A172 (cell line): Measurements from ENCODE around the gene OGN. TPM values are rescaled to one million over a fixed set of nuclear protein-coding genes. Genes with fewer than 3 reads are reported as not detected.
"Not testable (repeated sequence)": the region's sequence is repeated elsewhere in the genome, so short reads cannot be mapped to it uniquely, and the experiment has no call there.

Source experiments
- DNase-seq: peaks from one replicate; pipeline ENCODE4 v3.0.0-alpha.2; 2015; ENCODE audit warnings: low spot score
- total RNA-seq: library from RNA; depleted of rRNA; stranded (reverse); fragments of >200 nt; shearing (Covaris generic); gene quantifications from 2 replicates; pipeline ENCODE4 v1.2.3, GENCODE V29; 2014; rRNA removed

The OGN gene
- not detected in 2 replicates for total RNA-seq

GRCh38 chr9:92404042-92404836, at the start of gene OGN:
Gene OGN, minus strand, starts transcription at chr9:92404578. Its CDS starts 1,171 bp downstream, at chr9:92403407.
- DNase-seq, result no peak

DNA sequence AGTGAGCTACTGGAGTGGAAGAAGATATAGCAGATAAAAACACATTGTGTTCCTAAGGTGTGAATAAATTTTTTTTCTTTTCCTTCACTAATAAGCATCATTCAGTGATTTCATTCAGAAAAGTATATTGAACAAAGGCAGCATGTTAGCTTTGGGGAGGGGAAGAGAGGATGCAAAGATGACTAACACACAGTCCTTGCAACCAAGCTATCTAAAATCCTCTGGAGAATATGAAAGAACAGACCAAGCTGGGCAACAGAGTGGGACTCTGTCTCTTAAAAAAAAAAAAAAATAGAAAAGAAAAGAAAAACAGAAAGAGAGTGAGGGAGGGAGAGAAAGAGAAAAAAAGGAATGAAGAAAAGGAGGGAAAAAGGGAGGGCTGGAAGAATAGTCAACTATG, 42.2 kb upstream of the OGN start:
- DNase-seq, result no peak

- DNase-seq, result no peak
Observed at GRCh38 chr9:92444841-92445240, 40.5 kb upstream of the OGN start.

DNA sequence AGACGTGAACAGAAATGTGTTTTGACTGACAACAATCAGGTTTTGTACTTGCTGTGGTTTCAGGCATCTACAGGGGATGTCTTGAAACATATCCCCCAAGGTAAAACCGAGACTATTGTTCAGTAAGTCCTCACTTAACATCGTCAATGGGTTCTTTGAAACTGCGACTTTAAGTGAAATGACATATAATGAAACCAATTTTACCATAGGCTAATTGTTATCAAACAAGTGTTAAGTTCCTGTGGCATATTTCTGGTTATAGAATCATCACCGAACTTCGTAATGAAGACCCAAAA, 36.3 kb upstream of the OGN start:
- no peak for DNase-seq

- peak; percentile 59 for DNase-seq
Observed at GRCh38 chr9:92439921-92440750, 35.8 kb upstream of the OGN start.

GRCh38 chr9:92438900-92439526, 34.6 kb upstream of the OGN start:
- DNase-seq, result no peak

DNA sequence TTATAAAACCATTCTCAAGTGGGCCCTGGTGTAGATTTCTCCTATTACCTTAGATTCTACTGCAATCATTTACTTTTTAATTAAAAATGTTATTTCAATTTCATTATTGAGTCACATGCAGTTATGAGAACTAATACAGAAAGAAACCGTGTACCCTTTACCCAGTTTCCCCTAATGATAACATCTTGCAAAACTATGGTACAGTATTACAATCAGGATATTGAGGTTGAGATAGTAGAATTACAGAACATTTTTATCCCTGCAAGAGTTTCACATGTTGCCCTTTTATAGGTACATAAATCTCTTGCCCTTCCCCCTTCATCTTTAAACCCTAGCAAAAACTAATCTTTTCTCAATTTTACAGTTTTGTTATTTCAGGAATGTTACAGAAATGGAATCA, 30.9 kb upstream of the OGN start:
- DNase-seq, result no peak

DNA sequence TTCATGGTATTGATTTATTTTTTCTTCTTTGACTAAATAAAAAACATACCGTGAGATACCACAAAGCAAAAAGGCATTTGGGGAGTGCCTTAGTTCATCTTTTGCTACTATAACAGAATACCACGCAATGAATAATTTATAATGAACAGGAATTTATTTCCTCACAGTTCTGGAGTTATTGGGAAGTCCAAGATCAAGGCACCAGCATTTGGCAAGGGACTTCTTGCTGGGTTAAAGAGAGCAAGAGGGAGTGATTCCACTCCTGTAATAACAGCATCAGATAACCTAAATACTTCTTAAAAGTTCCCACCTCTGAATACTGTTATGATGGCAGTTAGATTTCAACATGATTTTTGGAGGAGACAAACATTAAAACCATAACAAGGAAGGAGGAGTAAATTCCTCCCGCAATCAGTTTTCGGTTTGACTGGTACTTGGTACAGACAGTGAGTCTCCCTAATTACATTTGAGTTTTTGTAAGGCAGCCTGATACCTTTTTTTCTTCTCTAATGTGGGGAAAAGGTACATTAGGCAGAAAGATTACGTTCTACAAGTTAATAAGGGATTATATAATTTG, 28.7 kb upstream of the OGN start:
- DNase-seq, result no peak

DNA sequence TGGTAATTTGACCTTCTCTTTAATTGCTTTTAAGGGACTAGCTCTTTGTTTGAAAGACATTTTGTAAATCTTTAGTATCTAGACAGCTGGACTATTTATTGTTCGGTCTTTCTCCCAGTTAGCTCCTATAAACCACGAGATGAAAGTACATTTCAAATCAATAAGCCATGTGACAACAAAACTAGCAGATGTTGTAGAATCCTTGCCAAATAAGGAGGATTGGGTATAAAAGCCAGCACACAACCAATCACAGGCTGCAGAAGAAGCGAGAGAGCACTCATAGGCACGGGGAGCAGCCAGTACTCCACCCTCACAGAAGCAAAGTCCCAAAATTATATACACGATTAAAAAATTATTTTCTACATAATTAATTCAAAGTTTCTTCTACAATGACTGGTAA, 28.0 kb upstream of the OGN start:
- no peak for DNase-seq

- no peak for DNase-seq
Observed at GRCh38 chr9:92429836-92430235, 25.5 kb upstream of the OGN start.

DNA sequence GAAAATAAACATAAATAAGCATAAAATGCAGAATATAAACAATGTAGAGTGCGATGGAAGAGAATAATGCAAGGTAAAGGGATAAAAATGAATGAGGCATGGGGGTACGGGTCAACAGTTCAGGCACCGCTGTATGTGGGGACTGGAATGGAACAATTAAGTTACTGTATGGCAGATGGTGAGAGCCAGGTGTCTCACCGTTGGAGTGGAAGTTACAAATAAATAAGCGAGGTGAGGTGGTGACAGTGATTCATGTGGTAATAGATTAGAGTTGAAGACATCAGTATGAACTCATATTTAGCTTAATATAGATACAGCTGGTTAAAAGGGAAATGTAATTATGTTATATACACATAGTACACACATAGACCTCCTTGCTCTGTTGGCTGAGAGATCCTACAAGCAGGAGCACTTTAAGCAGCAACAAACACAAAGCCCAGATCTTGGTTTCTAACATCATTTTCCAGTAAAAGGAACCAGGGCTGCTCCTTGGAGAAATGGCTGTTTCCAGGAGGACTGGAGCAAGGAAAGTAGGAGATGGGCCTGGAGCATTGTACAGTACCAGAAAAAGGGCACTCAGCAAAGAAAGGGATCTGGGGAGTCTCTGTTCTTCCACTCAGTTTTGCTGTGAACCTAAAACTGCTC, 22.2 kb upstream of the OGN start:
- DNase-seq, result no peak

DNA sequence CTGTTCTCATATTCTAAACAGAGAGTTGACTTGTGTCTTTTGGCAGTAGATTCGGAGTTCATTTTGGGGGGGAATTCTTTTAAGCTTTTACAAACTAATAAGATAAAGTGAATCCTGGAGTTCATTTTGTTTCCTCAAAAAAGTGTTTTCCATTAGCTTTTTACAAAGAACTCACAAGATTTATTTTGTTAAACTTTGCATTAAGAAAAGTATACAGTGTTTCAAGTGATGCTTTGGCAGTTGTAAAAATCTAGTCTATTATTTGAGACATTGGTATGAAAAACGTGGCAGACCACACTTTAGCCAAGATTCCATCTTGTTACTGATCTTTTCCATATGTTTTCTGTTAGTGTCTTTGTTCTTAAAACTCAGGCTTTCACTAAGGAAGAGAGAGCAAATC, 21.1 kb upstream of the OGN start:
- DNase-seq, result no peak

GRCh38 chr9:92424340-92424739, 20.0 kb upstream of the OGN start, which contains the start of gene OMD:
Gene OMD, minus strand, starts transcription at chr9:92424471. Its CDS starts 6,913 bp downstream, at chr9:92417558.
- DNase-seq, result no peak

- DNase-seq, result no peak
Observed at GRCh38 chr9:92423612-92424011, 19.2 kb upstream of the OGN start.

- DNase-seq, result no peak
Observed at GRCh38 chr9:92422611-92423338, 18.4 kb upstream of the OGN start.

- DNase-seq, result no peak
Observed at GRCh38 chr9:92414566-92414965, 10.2 kb upstream of the OGN start.

- DNase-seq, result not testable (repeated sequence)
Observed at GRCh38 chr9:92411157-92411556, 6.8 kb upstream of the OGN start.

DNA sequence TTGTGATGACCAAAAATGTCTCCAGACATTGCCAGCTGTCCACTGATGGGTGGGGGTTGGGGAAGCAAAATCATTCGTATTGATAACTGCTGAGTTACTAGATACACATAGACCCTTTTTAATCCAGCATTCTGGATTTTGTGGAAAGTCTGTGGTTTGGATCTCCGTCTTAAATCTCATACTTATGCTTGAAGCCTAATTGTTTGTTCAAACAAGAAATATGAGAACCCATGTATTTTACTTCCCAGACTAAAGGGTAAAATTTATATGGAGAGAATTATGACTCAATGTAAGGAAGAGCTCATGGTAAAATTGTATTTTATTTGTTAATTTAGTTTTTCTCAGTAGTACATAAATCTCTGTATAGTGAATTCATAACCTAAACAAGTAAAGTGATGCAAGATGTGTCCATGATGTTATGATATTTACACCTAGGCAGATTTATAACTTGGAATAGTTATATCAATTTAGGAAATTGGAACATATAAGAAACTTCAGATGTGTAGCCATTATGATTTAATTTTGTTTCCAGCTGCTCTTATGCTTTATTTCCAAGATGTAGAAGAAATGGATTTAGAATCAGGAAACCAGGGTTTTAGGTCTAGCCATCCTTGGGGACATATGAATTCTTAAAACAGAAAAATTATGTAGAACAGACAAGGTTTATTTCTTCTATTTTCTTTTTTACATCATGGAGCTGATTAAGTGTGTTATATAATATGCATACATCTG, 4.5 kb upstream of the OGN start:
- no peak for DNase-seq

DNA sequence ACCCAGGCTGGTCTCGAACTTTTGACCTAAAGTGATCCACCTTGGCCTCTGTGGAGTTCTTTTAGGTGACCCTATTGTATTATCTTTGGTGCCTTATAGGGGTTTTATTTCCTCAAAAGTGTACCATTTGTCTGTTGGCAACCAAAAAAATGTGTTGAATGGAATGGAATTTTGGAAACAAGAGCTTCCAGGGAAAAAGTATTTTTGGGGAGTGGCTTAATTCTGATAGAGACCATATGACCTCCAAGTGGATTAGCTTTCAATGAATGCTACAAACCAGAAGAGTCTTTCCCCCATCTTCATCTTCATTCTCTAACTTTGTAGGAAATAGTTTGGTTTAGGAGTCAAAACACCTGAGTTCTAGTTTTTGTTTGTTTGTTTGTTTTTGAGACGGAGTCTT, 3.4 kb upstream of the OGN start:
- DNase-seq, result no peak

- DNase-seq, result no peak
Observed at GRCh38 chr9:92406477-92406876, 2.1 kb upstream of the OGN start.
